Stimulated activated CD4-positive, alpha-beta T cell treated with anti-CD3 and anti-CD28 coated beads, Interleukin-2, amount 100 ng/mL, for 48 hours (primary cell): Measurements from ENCODE around the gene TSPOAP1.

Experiments
- DNase-seq, 2 donors: peaks; one replicate each; pipeline ENCODE4 v3.0.0-alpha.2; 2020

TSPOAP1 gene

GRCh38 chr17:58328195-58329034 is at the start of gene TSPOAP1:
TSS of gene TSPOAP1 (minus strand) at chr17:58328795. CDS start at chr17:58327920, 875 bp downstream.
- DNase-seq, result peak; percentile 83 to 84

DNA sequence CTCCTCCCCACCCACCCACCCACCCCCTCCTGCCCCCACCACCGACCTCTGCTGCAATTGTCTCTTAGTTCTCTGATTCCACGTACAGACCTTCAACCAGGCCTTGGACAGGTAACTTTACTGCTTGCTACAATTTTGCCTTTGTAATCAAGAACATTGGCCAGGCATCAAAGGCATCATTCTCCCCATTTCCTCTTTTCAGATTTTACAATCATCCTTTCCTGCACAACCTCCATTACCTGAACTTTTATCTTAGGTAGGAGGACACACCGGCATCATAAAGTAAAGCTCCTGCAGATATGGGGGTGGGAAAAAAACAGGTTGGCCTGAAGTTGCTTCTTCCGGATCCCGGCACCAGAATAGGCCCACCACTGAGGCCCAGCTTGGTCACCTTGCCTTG is 49.1 kb upstream of the TSPOAP1 start:
- no peak for DNase-seq

DNA sequence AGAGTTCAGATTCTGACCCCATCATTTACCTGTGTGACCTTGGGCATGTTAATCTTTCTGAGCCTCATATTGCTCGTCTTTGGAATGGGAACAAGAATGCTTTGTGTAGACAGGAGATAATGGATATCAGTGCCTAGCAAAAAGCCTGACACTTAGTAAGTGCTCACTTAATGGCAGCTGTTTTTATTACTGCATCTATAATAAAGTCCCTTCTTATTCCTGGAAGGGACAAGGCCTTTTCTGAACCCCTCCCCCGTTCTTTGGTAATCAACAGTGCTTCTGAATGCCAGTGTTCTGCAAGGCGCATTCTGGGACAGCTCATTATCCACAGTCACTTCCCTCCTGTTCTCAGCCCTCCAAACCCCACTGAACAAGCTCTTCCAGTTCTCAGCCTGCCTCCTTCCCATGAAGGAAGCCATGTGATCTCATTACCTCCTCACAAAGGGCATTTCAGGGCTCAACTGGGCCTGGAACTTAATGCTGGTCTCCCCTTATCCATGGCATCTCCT is 48.6 kb upstream of the TSPOAP1 start:
- DNase-seq, result no peak

- no peak for DNase-seq
Measured at GRCh38 chr17:58376472-58377000, 47.9 kb upstream of the TSPOAP1 start.

DNA sequence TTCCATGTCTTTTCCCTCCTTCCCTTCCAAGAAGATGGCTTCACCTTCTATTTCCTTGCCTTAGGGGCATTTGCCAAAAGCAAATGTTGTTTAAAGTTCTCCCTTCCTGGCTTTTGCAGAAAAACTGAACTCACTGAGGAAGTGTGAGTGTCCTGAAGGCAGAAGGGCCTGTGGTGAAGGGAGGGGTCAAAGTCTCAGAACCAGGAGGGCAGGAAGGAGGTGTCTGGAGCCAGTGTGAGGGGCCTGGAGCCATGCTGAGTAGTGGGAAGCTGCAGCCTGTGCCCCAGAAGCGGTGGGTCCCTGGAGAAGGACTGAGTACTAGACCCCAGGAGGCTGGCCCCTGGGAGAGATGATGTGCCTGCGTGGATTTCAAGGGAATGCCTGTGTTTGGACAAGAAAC is 47.2 kb upstream of the TSPOAP1 start:
- DNase-seq, result no peak

DNA sequence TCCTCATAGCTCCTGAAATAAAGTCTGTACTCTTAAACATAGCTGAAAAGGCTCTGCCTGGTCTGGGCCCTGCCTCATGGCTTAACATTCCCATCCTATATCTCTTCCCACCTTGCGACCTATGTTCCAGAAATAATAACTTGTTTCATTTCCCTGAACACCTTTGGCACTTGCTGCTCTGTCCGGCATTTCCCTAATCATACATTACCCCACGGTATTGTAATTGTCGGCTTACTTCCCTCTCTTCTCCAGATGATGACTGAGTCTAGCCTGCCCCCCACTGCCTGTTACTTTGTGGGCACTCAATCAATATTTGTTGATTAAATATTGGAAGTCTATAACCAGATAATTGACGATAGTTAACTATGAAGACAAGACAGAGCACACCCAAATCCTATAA is 46.7 kb upstream of the TSPOAP1 start:
- DNase-seq, result no peak

- DNase-seq, result no peak
Measured at GRCh38 chr17:58373923-58374322, 45.3 kb upstream of the TSPOAP1 start.

DNA sequence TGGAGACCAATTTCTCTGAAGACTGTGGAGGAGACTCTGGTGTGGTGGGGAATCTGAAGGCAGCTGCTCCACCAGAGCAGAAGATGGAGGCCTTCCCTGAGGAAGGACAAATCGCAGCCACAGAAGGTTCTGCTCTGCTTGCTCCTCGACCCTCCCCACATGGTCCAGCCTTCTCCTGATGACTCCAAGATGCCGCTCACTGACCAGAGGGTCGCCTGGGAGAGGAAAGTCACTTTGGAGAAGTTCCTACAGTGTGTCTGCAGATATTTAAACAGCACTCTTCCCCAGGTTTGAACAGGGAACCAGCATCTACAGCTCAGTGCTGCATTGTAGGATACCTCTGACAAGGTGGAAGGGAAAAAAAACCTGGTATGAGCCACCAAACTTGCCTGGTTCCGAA is 44.4 kb upstream of the TSPOAP1 start:
- DNase-seq, result no peak

- DNase-seq, result no peak
Measured at GRCh38 chr17:58371300-58371950, 42.8 kb upstream of the TSPOAP1 start.

GRCh38 chr17:58370716-58371115 is 42.1 kb upstream of the TSPOAP1 start:
- no peak for DNase-seq

DNA sequence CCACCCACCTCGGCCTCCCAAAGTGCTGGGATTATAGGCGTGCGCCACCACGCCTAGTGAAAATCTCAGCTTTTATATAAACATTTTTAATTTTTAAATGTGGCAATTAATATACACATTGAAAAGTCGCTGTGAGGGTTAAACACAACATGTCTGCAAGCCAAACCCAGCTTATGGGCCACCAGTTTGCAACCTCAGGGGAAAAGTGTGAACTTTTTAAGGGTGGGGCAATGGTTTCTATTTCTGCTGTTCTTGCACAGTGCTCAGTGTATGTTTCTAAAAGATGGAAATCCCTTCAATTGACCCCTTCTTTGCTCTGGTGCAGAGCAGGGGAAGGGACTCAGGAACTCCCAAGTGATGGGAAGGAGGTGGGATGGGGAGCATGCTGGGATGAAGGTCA is 41.7 kb upstream of the TSPOAP1 start:
- no peak for DNase-seq

GRCh38 chr17:58369214-58370031 is 40.8 kb upstream of the TSPOAP1 start:
- no peak for DNase-seq

GRCh38 chr17:58368860-58369213 is 40.2 kb upstream of the TSPOAP1 start:
- DNase-seq, result no peak

DNA sequence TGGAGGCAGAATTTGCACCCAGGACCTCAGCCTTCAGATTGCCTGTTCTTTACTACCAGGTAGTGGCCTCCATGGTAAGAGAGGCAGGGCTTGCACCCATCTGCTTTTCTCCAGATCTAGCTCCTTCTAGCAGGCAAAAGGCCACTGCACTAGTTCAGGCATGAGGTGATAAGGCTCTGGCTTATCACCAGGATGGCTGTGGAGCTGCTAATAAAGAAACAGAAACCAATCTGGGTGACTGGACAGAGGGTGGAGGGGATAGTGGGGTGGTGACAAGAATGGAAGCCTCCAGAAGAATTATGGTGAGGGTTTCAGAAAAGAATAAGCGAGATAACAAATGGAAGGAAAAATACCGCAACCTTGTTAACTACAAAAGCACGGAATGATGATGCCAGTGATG is 38.9 kb upstream of the TSPOAP1 start:
- no peak for DNase-seq

- DNase-seq, result no peak
Measured at GRCh38 chr17:58365980-58366595, 37.5 kb upstream of the TSPOAP1 start.

DNA sequence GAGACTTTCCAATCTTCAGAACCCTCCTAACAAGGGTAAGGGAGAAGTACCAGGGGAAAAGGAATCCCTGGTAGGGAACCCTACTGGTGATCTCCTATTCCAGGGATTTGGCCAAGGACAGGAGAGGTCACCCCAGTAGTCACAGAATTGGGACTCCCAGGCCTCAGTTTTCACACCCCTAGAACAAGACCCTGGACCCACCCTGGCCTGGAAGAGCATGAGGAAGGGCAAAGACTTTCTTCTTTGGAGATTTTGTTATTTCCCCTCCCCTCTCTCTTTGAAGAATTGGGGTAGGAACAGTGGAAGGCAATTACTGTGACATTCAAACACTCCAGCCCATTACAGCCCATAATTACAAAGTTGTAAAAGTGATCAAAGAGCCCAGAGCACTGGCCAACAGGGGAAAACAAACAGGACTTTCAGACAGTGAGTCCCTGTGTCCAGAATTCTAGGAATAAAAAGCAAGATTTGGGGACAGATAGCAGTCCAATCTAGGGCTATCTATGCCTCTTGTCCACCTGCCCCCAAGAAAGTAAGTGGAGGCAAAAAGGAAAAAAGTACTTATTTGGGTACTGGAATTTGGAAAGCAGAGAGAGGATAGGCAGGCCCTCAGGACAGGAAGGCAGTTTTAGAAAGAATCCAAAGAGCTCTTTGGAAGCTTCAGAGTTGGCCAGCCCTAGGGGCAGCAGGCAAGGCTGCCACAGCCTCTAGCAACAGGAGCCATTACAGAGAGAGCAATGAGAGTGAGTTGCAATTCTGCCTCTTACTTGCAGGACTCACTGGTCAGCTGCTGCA is 36.8 kb upstream of the TSPOAP1 start:
- DNase-seq, result no peak

GRCh38 chr17:58364270-58364942 is 35.8 kb upstream of the TSPOAP1 start:
- no peak for DNase-seq

DNA sequence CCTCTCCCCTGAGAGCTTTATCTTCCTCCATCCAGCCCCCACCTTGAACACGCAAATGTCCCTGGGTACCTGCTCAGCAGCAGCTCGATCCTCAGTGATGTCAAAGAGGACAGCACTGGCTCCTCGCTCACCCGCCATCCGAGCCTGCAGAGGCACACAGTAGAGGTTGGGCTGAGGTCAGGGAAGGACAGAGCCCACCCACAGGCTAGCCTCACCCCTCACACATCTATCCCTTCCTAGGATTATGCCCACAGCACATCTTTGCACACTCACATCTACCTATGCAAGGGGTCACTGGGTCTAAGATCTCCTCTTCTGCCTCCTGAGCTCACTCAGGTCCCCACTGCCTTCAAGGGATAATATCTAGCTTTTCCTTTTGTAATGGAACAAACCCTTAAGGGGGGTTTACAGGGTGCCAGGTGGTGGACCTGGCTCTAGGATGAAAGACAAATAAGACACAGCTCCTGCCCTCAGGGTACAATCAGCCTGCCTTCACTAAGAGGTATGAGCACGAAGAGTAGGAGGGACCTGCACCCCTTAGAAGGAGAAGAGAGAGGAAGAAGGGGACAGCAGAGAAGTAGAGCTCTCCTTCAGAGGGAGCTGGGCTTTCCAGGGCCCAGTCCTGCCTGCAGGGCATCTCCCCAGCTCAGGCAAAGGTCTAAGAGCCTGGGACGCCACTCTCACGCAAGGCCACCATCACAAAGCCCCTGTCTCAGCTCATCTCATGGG is 35.0 kb upstream of the TSPOAP1 start:
- DNase-seq, result no peak

DNA sequence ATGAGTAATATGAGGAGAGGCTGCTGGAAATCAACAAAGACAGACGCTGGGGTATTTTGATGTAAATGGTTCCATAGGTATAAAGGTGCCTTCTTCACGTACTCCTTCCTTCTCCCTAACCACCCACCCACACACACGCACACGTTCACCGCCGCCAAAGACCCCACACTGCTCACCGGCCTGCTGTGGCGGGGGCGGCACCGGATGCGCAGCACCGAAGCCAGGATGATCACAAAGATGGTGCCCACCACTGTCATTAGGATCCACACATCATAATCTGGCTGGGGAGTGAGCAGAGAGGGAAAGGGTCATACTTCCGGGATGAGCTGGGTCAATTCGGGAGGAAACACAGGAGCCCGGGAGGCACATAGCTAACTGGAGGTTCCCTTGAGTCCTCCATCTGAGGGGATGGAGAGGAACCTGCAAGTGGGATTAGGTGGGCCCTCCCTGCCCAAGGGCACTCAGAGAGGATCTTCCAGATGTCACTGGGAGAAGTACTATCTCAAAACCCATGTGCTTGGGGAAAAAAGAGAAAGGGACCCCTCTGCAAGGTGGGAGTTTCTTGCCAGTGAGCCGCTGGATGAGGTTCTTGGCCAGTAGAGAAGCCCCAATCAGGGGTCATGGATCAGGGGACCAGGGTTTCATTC is 33.9 kb upstream of the TSPOAP1 start:
- DNase-seq, result no peak
